Right cardiac atrium (tissue), 5 donors: ENCODE data around the gene TMEM198. TPM values are rescaled to one million over a fixed set of nuclear protein-coding genes. Genes with fewer than 3 reads are reported as not detected.

ENCODE experiments used
- ATAC-seq, 2 donors: fragments of 200-7000 bp; cut with Tn5 transposase; one replicate each; pipeline versions ENCODE4 v1.8.0 to v1.9.1; 2020; ENCODE audit warnings: moderate library complexity in 2 of 2, mild to moderate bottlenecking in 1 of 2
- DNase-seq, 3 donors: peaks; one replicate each; pipeline ENCODE4 v3.0.0-alpha.2; 2020
- H3K27ac ChIP-seq: one replicate; pipeline ENCODE4 v1.5.1; 2013; ENCODE audit warnings: mild to moderate bottlenecking, low read length, control low read depth, moderate library complexity
- H3K27me3 ChIP-seq: one replicate; pipeline ENCODE4 v1.6.1; 2013; ENCODE audit not compliant: control insufficient read depth, insufficient read depth
- H3K4me1 ChIP-seq: one replicate; pipeline ENCODE4 v1.6.1; 2013; ENCODE audit warnings: low read length; ENCODE audit not compliant: control insufficient read depth, insufficient read depth
- H3K4me3 ChIP-seq: one replicate; pipeline ENCODE4 v1.5.1; 2013; ENCODE audit warnings: low read length, control low read depth
- H3K9me3 ChIP-seq: one replicate; pipeline ENCODE4 v1.6.1; 2013; ENCODE audit warnings: low read length; ENCODE audit not compliant: control insufficient read depth
- WGBS: extraction: QIAGEN DNeasy Blood & Tissue Kit; methylation state at CpG from one replicate; pipeline ENCODE4 v1.1.7; 2013; 5-methylcytosine and 5-hydroxymethylcytosine counted together
- intact Hi-C, 4 donors: fragments of 100-400 bp; cut with DNase I; formaldehyde crosslinking; loops; one replicate each; pipeline versions ENCODE4 v1.11.0 to v1.14.0; 2022 to 2023
- polyA plus RNA-seq: library from polyadenylated mRNA; stranded (reverse); fragments of 200-250 nt; gene quantifications from one replicate; pipeline ENCODE4 v1.2.3, GENCODE V29; 2013
- total RNA-seq, 4 donors: library from RNA; stranded (reverse); fragmentation: NEBNext Ultra II Directional; extraction: Animal tissue kit (Norgen Biotek cat#: 25700); gene quantifications; one replicate each; pipeline ENCODE4 v1.2.1, GENCODE V29; 2021
- donor health status: healthy with polysubstance abuse.
- donor health status: DM: no; HTN: yes; CAD: no.
- donor health status: DM: no; HTN: no; CAD: no.
- donor health status: DM: no; HTN: yes; CAD: no; lungs with severe emphysema.
- donor health status: DM: yes; HTN: yes; CAD: no.

Gene TMEM198
- total and polyA plus RNA-seq, 5 donors: 1.8 to 3.4 (median 3.2) TPM

GRCh38 chr2:219557791-219558785 lies 14.3 kb downstream of the TMEM198 start:
- peak; percentile 8 to 55 (median 16) for DNase-seq
- H3K4me3 ChIP-seq: no peak overlapping the region
- H3K27ac ChIP-seq: no peak overlapping the region
- intact Hi-C loops: no loop called here
- H3K4me1 ChIP-seq: no peaks in the 10 kb centered on the region
- no peaks in the 10 kb centered on the region for H3K27me3 ChIP-seq
- H3K9me3 ChIP-seq: no peaks in the 10 kb centered on the region
- 93% methylated on average over 25 of the region's 25 CpGs for WGBS
- ATAC-seq: no peak

GRCh38 chr2:219559156-219559915 lies 15.5 kb downstream of the TMEM198 start:
- H3K4me3 ChIP-seq: no peak overlapping the region
- H3K27ac ChIP-seq: no peak overlapping the region
- no peaks in the 10 kb centered on the region for H3K9me3 ChIP-seq
- H3K27me3 ChIP-seq: no peaks in the 10 kb centered on the region
- intact Hi-C loops: no loop called here
- DNase-seq (peak; percentile 18 to 50 (median 31)), ATAC-seq (no peak)
- H3K4me1 ChIP-seq: no peaks in the 10 kb centered on the region
- 78% methylated on average over 20 of the region's 20 CpGs for WGBS

GRCh38 chr2:219560037-219560892 lies 16.4 kb downstream of the TMEM198 start:
- Histone ChIP-seq H3K4me1 (no peaks in the 10 kb centered on the region), H3K27me3 (no peaks in the 10 kb centered on the region), H3K4me3 (no peak overlapping the region), H3K27ac (no peak overlapping the region), H3K9me3 (no peaks in the 10 kb centered on the region)
- ATAC-seq (peak; percentile 3 to 10), DNase-seq (peak in 2 of 3 donors; percentile 15 to 42)
- 28% methylated on average over 8 of the region's 8 CpGs for WGBS
- intact Hi-C loops: no loop called here

- WGBS: 86% methylated on average over 3 of the region's 3 CpGs
- no peak for ATAC-seq
- Histone ChIP-seq H3K4me3 (no peak overlapping the region), H3K9me3 (no peaks in the 10 kb centered on the region), H3K27me3 (no peaks in the 10 kb centered on the region), H3K4me1 (no peaks in the 10 kb centered on the region), H3K27ac (no peak overlapping the region)
- intact Hi-C loops: no loop called here
- peak in 1 of 3 donors; percentile 26 for DNase-seq
Measured at GRCh38 chr2:219560893-219561178, 17.0 kb downstream of the TMEM198 start.

- no peaks in the 10 kb centered on the region for H3K4me1 ChIP-seq
- 63% methylated on average over 24 of the region's 24 CpGs for WGBS
- H3K4me3 ChIP-seq: no peak overlapping the region
- DNase-seq: peak in 1 of 3 donors; percentile 45
- no peaks in the 10 kb centered on the region for H3K27me3 ChIP-seq
- no peaks in the 10 kb centered on the region for H3K9me3 ChIP-seq
- no peak overlapping the region for H3K27ac ChIP-seq
- intact Hi-C loops: no loop called here
- peak; percentile 3 to 4 for ATAC-seq
Measured at GRCh38 chr2:219561179-219562048, 17.6 kb downstream of the TMEM198 start.

- intact Hi-C loops: no loop called here
- 82% methylated on average over 35 of the region's 35 CpGs for WGBS
- Histone ChIP-seq H3K27me3 (no peaks in the 10 kb centered on the region), H3K27ac (no peak overlapping the region), H3K4me3 (no peak overlapping the region), H3K4me1 (no peaks in the 10 kb centered on the region), H3K9me3 (no peaks in the 10 kb centered on the region)
- DNase-seq (peak in 2 of 3 donors; percentile 53 to 54), ATAC-seq (no peak)
Measured at GRCh38 chr2:219562049-219563020, 18.5 kb downstream of the TMEM198 start.

- DNase-seq (no peak), ATAC-seq (no peak)
- Histone ChIP-seq H3K27me3 (no peaks in the 10 kb centered on the region), H3K27ac (no peak overlapping the region), H3K9me3 (no peaks in the 10 kb centered on the region), H3K4me3 (no peak overlapping the region), H3K4me1 (no peaks in the 10 kb centered on the region)
- intact Hi-C loops: no loop called here
- 90% methylated on average over 20 of the region's 20 CpGs for WGBS
Measured at GRCh38 chr2:219563271-219563928, 19.6 kb downstream of the TMEM198 start.

- Histone ChIP-seq H3K27me3 (no peaks in the 10 kb centered on the region), H3K9me3 (no peaks in the 10 kb centered on the region), H3K4me1 (no peaks in the 10 kb centered on the region), H3K4me3 (no peak overlapping the region), H3K27ac (no peak overlapping the region)
- DNase-seq (no peak), ATAC-seq (no peak)
- WGBS: 76% methylated on average over 21 of the region's 21 CpGs
- intact Hi-C loops: no loop called here
Measured at GRCh38 chr2:219565130-219566080, 21.6 kb downstream of the TMEM198 start.
